RCC 7860 (cell line): ENCODE data around the gene ANGPTL8.

Source experiments
- DNase-seq: peaks from one replicate; pipeline ENCODE4 v3.0.0-alpha.2; 2015; ENCODE audit warnings: low spot score
- FAIRE-seq: peaks from 2 replicates; lab custom pipeline; 2012; peaks lifted over from hg19 to GRCh38; lab: Jason Lieb, UNC

Gene ANGPTL8

GRCh38 chr19:11203194-11204075, 36.0 kb upstream of the ANGPTL8 start:
- peak; percentile 78 for DNase-seq
- peak; percentile 38 for FAIRE-seq

GRCh38 chr19:11204076-11204602, 35.3 kb upstream of the ANGPTL8 start:
- FAIRE-seq = no peak
- DNase-seq = no peak

- DNase-seq = peak; percentile 43
- FAIRE-seq = peak; percentile 81
Measured at GRCh38 chr19:11204943-11205349, 34.5 kb upstream of the ANGPTL8 start.

DNA sequence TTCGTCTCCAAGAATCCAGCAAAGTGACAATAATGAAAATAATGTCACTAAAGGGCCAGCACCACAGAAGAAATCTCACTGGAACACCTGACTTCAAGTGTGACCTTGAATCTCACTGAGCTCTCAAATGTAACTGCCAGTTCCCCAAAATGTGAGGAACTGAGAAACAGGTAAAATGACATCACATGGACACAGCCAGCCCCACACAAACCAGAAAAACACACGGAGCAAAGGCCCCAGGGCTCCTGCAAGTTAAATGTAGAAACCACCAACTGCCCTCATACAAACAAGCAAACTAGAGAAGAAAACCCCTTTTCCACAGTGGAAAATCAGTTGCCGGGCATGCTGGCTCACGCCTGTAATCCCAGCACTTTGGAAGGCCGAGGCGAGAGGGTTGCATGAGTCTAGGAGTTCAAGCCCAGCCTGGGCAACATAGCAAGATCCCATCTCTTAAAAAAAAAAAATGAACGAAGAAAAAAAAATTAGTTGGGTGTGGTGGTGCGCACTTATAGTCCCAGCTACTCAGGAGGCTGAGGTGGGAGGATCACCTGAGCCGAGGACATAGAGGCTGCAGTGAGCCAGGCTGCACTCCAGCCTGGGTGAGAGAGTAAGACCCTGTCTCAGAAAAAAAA, 33.4 kb upstream of the ANGPTL8 start:
- DNase-seq (no peak), FAIRE-seq (no peak)

DNA sequence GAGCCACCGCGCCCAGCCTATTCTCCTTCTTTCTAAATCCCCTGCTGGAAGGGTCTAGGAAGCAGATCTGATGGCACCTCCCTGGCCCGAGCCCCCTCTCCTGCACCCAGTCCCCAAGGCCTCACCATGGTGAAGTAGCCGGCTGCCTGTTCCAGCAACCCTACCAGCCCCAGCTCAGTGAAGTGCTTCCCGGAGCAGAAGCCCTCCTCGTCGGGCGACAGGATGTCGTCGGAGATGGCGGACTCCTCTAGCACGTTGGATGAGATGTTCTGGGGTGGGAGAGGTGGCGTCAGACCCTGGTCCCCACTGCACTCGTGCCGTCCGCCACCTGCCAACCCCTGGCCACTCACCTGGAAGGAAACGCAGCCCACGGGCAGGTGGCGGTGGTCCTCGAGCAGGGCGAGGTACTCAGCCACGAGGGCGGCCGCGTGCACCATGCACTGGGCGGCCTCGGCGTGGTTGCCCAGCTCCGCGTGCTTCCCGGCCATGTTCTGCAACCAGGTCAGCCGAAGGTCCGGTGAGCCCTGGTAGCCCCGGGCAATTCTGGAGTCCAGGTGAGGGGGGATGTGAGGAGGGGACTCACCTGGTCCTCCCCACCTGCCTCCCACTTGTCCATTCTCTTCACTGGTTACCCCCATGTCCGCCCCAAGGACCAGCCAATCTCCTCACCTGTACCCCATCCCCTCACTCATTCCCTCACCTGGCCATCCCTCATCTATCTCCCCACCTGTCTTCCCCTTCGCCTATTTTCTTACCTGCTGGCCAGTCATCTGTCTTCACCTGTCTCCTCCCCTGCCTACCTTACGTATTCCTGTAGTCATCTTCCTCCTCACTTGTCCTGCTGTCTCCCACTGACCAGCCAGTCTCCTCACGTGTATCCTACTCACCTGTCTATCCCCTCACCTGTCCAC, 30.6 kb upstream of the ANGPTL8 start:
- no peak for DNase-seq

DNA sequence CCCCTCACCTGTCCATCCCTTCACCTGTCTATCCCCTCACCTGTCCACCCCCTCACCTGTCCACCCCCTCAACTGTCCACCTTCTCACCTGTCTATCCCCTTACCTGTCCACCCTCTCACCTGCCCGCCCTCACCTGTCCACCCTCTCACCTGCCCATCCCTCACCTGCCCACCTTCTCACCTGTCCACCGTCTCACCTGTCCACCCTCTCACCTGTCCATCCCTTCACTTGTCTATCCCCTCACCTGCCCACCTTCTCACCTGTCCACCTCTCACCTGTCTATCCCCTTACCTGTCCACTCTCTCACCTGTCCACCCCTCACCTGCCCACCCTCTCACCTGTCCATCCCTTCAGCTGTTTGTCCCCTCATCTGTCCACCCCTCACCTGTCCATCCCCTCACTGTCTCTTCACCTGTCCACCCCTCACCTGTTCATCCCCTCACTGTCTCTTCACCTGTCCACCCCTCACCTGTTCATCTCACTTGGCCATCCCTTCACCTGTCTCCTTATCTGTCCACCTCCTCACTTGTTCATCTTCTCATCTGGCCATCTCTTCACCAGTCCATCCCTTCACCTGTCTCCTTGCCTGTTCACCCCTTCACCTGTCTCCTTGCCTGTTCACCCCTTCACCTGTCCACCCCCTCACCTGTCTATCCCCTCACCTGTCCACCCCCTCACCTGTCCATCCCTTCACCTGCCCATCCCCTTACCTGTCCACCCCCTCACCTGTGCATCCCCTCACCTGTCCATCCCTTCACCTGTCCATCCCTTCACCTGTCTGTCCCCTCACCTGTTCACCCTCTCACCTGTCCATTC, 29.4 kb upstream of the ANGPTL8 start:
- DNase-seq = no peak
- no peak for FAIRE-seq

More for the DNA sequence above, 30.6 kb upstream of the ANGPTL8 start:
- FAIRE-seq = no peak

DNA sequence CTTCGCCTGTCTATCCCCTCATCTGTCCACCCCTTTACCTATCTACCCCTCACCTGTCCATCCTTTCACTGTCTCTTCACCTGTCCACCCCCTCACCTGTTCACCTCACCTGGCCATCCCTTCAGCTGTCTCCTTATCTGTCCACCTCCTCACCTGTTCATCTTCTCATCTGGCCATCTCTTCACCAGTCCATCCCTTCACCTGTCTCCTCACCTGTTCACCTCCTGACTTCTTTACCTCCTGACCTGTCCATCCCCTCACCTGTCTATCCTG, 28.8 kb upstream of the ANGPTL8 start:
- DNase-seq (no peak), FAIRE-seq (no peak)

- no peak for DNase-seq
- no peak for FAIRE-seq
Measured at GRCh38 chr19:11214387-11214786, 25.0 kb upstream of the ANGPTL8 start.

GRCh38 chr19:11221082-11221598, 18.3 kb upstream of the ANGPTL8 start:
- FAIRE-seq = no peak
- no peak for DNase-seq

DNA sequence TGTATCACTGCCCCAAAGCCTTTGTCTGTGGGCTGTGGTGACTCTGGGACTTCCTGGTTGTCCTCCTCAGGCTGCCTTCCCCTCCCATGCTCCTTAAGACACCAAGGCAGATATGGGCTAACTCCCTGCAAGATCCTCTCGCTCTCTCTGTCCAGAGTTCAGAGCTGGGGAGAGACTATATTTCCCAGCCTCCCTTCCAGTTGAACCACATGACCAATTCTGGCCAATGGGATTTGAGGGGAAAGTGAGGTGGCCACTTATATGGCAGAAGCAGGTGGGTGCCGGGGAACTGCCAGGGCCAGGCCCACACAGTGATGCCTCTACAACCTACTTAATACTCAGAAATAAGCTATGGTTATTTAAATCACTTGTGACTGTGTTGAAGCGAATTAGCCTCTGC, 16.2 kb upstream of the ANGPTL8 start:
- no peak for FAIRE-seq
- no peak for DNase-seq

- FAIRE-seq (no peak), DNase-seq (no peak)
Measured at GRCh38 chr19:11224429-11224828, 15.0 kb upstream of the ANGPTL8 start.

DNA sequence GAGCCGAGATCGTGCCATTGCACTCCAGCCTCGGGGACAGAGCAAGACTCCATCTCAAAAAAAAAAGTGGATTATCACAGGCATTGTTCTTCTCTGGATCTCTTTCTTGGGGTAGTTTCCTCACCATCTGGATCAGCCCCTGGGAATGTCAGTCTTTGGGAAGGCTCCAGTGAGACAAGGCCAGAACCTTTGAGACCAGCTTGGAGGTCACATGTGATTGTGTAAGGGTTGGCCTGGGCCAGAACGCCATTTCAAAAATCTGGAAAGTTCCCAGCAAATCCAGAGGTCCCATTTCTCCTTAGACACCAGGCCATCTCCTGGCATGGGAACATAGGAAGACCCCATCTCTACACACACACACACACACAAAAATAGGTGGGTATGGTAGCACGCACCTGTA, 14.2 kb upstream of the ANGPTL8 start:
- FAIRE-seq = no peak
- DNase-seq = no peak

DNA sequence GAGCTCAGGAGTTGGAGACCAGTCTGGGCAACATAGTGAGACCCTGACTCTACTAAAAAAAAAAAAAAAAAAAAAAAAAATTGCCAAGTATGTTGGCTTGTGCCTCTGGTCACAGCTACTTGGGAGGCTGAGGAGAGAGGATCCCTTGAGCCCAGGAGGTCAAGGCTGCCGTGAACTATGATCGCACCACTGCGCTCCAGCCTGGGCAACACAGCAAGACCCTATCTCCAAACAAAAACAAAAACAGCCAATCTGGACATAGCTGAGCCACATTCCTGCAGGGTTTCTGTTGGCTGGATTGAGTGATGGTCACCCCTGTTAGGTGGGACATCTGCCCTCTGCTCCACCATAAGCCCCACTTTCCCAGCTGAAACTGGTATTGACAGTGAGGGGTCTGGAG, 13.6 kb upstream of the ANGPTL8 start:
- DNase-seq (no peak), FAIRE-seq (no peak)

DNA sequence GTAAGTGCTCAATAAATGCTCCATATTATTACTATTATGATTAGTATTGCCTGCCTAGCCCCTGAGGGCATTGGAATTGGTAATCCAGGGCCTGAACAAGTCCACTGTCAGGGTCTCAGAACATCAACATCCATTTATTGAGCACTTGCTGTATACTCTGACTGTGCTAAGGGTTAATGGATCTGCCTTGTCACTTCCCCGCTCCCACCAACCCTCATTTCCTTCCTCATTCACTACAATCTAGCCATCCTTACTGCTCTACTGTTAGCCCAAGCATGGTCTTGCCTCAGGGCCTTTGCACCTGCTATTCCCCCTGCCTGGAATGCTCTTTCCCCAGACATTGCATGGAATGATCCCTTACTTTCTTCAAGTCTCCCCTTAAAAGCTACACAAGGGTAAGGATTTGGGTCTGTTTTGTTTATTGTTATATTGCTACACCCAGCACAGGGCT, 12.7 kb upstream of the ANGPTL8 start:
- no peak for DNase-seq
- FAIRE-seq = no peak

DNA sequence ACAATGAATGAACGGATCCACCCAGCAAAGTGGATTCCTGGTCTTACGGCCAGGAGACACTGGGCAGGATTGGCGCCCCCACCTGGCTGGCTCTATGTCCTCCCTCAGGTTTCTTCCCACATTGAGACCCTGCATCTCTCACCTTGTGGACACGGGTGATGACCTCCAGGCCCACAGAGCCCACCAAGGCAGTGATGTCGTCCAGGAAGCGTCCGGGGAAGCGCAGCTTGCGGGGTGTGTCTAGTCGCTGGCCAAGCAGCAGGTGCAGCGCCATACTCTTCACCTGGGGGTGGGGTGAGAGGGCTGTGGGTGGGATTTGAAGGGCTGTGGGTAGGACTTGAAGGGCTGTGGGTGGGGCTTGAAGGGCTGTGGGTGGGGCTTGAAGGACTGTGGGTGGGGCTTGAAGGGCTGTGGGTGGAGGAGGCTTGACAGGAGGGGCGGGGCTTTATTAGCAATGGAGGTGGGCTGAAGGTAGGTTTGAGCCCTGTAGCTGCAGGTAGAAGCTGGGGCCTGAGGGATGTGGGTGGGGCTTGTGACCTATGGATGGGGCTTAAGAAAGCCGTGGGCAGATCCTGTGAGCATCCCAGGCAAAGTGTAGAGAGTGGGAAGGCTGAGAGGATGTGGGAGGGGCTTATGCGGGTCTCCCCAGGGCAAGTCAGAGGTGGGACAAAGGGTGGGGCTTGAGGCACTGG, 12.1 kb upstream of the ANGPTL8 start:
- DNase-seq (no peak), FAIRE-seq (no peak)

GRCh38 chr19:11230621-11231386, 8.6 kb upstream of the ANGPTL8 start:
- no peak for DNase-seq
- FAIRE-seq = no peak

DNA sequence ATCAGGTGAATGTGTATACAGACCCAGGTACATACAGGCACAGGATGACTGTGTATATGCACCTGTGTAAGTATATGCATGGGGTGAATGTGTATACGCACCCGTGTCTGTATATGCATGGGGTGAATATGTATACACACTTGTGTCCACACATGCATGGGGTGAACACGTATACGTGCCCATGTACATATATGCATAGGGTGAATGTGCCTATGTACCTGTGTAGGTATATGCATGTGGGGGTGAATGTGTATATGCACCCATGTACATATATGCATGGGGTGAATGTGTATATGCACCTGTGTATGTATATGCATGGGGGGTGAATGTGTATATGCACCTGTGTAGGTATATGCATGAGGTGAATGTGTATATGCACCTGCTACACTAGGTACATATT, 6.9 kb upstream of the ANGPTL8 start:
- DNase-seq (no peak), FAIRE-seq (no peak)

DNA sequence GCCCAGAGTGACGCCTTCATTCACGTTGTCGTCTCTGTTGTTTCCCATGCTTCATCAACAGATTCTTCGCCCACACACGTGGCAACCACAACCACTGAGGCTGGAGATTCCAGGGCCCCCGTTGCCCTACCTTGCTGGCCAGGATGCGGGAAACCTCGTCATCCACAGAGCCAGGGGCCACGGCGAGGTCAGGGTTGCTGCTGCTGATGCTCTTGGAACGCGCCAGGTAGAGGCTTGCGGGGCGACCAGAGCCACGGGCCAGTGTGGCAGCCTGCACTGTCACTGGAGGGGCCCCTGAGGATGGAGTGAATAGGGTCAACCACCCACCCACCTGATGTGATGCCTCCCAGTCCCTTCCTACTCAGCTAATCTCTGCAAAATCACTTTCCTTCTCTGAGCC, 6.3 kb upstream of the ANGPTL8 start:
- FAIRE-seq = no peak
- DNase-seq = no peak
